Measurements from ENCODE around the gene TM9SF2. TPM values are rescaled to one million over a fixed set of nuclear protein-coding genes. Genes with fewer than 3 reads are reported as not detected.
"Not testable (repeated sequence)": the region's sequence is repeated elsewhere in the genome, so short reads cannot be mapped to it uniquely, and the experiment has no call there.

The TM9SF2 gene
- total and polyA plus RNA-seq, 9 of the 15 experiments (the other 6 are each of a cell fraction or from before 2014, with no cell fraction given): 23.3 to 83.2 (median 55.1) TPM

DNA sequence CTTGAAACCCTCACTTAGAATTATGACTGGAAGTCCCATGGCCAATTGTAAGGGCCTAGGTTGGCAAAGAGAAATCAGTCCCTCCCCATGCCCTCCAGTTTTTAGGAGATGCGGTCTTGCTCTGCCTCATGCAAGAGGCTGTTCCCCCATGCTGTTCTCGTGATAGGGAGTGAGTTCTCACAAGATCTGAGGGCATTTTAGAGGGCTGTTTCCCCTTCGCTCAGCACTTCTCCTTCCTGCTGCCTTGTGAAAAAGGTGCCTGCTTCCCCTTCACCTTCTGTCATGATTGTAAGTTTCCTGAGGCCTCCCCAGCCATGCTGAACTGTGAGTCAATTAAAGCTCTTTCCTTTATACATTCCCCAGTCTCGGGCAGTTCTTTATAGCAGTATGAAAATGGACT is 40.5 kb upstream of the TM9SF2 start:
- H4K20me1 ChIP-seq (replicated peaks; ENCODE audit: control insufficient read depth, insufficient read depth, low read length); CTCF ChIA-PET (ENCODE audit: low intra/inter-chr PET ratio); H3K27ac ChIP-seq (ENCODE audit: extremely low read depth, low read depth, low read length); in situ Hi-C loops (cut with MboI); DNase-seq (ENCODE audit: extremely low read depth in 1 of 4, low spot score in 3 of 4); H3K36me3 ChIP-seq (ENCODE audit: control insufficient read depth, insufficient read depth, low read length); H3K9me1 ChIP-seq (ENCODE audit: control insufficient read depth, insufficient read depth, low read length); BruUV-seq (replicated peaks); FAIRE-seq; ATAC-seq; H3K9me3 ChIP-seq (replicated peaks; ENCODE audit: control insufficient read depth, insufficient read depth, low read depth, low read length); H3K27me3 ChIP-seq (ENCODE audit: control insufficient read depth in 2 of 2, insufficient read depth in 2 of 2, low read length in 2 of 2); intact Hi-C loops (cut with micrococcal nuclease); H3K4me3 ChIP-seq; H3K4me1 ChIP-seq (replicated peaks in 1 of 2; ENCODE audit: control insufficient read depth in 2 of 2, insufficient read depth in 2 of 2, low read length in 2 of 2); H3K4me2 ChIP-seq (ENCODE audit: insufficient read depth, low read length); H3K9ac ChIP-seq (ENCODE audit: insufficient read depth in 1 of 2, low read depth in 2 of 2, low read length in 2 of 2); H3K79me2 ChIP-seq (ENCODE audit: control insufficient read depth, insufficient read depth, low read length): not testable (repeated sequence)
- POLR2A ChIA-PET: interaction anchor here (0.6 kb wide), 1 partner anchor 11 kb away, joined by 3 read pairs; no protein-coding TSS in a partner anchor
- WGBS (ENCODE audit: insufficient coverage, low coverage, missing lambda C conversion rate): 62% methylated on average over 4 of the region's 4 CpGs
- peak overlapping the region; percentile 26; the same call in 1 of the 2 replicates for H2AFZ ChIP-seq (ENCODE audit: low read depth, low read length)

DNA sequence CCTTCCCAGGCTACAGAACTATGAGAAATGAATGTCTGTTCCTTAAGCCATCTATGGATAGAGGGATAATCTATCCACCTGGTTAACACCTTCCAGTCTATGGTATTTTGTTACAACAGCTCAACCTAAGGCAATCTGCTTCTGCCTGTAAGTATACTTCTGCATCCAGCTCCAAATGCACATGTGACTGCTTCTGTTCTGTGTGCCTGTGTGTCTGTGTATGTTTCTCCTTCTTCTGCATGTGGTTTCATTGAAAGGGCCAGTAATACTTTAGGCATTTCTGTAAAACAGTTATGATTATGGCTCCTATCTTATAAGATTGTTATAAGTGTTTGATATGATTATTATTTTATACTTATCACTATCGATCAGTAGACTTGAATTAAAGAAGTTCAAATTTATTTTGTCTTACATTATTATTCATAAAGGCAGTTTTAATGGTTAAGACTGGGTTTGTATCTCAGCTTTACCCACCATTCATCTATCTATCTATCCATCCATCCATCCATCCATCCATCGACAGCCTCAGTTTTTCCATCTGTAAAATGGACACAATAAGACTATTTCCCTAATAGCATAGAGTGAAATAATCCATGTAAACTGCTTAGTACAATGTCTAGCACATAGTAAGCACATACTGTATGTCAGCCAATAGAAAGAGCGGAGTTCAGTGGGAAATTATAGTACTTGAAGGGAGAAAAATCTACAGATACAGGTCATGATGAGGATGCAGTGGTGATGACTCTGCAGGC is 37.5 kb upstream of the TM9SF2 start:
- intact Hi-C loops (cut with micrococcal nuclease) (no loop called here), in situ Hi-C loops (cut with MboI) (no loop called here)
- WGBS (ENCODE audit: insufficient coverage, low coverage, missing lambda C conversion rate): 8% methylated on average over 3 of the region's 3 CpGs
- no peaks in the 10 kb centered on the region for H3K36me3 ChIP-seq (ENCODE audit: control insufficient read depth, insufficient read depth, low read length)
- DNase-seq (ENCODE audit: extremely low read depth in 1 of 4, low spot score in 3 of 4): no peak
- POLR2A ChIA-PET: interaction anchor here (1.6 kb wide), 1 partner anchor 11 kb away, joined by 4 read pairs; no protein-coding TSS in a partner anchor
- H3K9ac ChIP-seq (ENCODE audit: insufficient read depth in 1 of 2, low read depth in 2 of 2, low read length in 2 of 2): no peak overlapping the region
- no peak overlapping the region for H3K27ac ChIP-seq (ENCODE audit: extremely low read depth, low read depth, low read length)
- no peaks in the 10 kb centered on the region for H3K9me3 ChIP-seq (replicated peaks; ENCODE audit: control insufficient read depth, insufficient read depth, low read depth, low read length)
- H3K9me1 ChIP-seq (ENCODE audit: control insufficient read depth, insufficient read depth, low read length): no peaks in the 10 kb centered on the region
- no peaks in the 10 kb centered on the region for H4K20me1 ChIP-seq (replicated peaks; ENCODE audit: control insufficient read depth, insufficient read depth, low read length)
- FAIRE-seq: no peak
- TF ChIP-seq ADNP (tag; IDR thresholded peaks at IDR 0.05): peak; percentile 88
- peak in 1 of 2 experiments; percentile 66; a peak in 1 of 4 replicates for TF ChIP-seq KDM1A (IDR thresholded peaks at IDR 0.05)
- TF ChIP-seq HDAC2 (IDR thresholded peaks at IDR 0.05): peak; percentile 34; the same call in 1 of the 2 replicates
- TF ChIP-seq BCOR (IDR thresholded peaks at IDR 0.05): peak; percentile 87
- no peak for TF ChIP-seq MXI1 (IDR thresholded peaks at IDR 0.05; ENCODE audit: low read depth, low read length)
- peak; percentile 64 for TF ChIP-seq RBM25 (IDR thresholded peaks at IDR 0.05; ENCODE audit: low read depth, low read length, severe bottlenecking)
- no peak for TF ChIP-seq TEAD4 (IDR thresholded peaks at IDR 0.05; ENCODE audit: low read length)
- TF ChIP-seq TEAD4 (CRISPR knock-in tag; IDR thresholded peaks at IDR 0.05; ENCODE audit: borderline replicate concordance): no peak
- H3K79me2 ChIP-seq (ENCODE audit: control insufficient read depth, insufficient read depth, low read length): no peaks in the 10 kb centered on the region
- H3K4me1 ChIP-seq (replicated peaks in 1 of 2; ENCODE audit: control insufficient read depth in 2 of 2, insufficient read depth in 2 of 2, low read length in 2 of 2): peaks cover 0 to 3% of the 10 kb centered on the region in 2 experiments; a peak in 3 of 5 replicates
- CTCF ChIA-PET (ENCODE audit: low intra/inter-chr PET ratio): no interaction called here
- H3K4me3 ChIP-seq: no peak overlapping the region
- 0 out of 2 replicates have a peak overlapping the region, but pooled peaks have one; percentile 11 for H2AFZ ChIP-seq (ENCODE audit: low read depth, low read length)
- no peaks in the 10 kb centered on the region for H3K27me3 ChIP-seq (ENCODE audit: control insufficient read depth in 2 of 2, insufficient read depth in 2 of 2, low read length in 2 of 2)
- no peak overlapping the region for H3K4me2 ChIP-seq (ENCODE audit: insufficient read depth, low read length)
- ATAC-seq: no peak
- no TSS peak for BruUV-seq (replicated peaks)
